ENCODE data around the gene C20orf141. TPM values are rescaled to one million over a fixed set of nuclear protein-coding genes. Genes with fewer than 3 reads are reported as not detected.

Gene C20orf141
- total RNA-seq, 1 donor from 2014 or later = not detected

GRCh38 chr20:2773812-2774211 is 41.0 kb upstream of the C20orf141 start:
- H4K20me1 ChIP-seq (ENCODE audit: insufficient read depth, low read length) = no peaks in the 10 kb centered on the region

DNA sequence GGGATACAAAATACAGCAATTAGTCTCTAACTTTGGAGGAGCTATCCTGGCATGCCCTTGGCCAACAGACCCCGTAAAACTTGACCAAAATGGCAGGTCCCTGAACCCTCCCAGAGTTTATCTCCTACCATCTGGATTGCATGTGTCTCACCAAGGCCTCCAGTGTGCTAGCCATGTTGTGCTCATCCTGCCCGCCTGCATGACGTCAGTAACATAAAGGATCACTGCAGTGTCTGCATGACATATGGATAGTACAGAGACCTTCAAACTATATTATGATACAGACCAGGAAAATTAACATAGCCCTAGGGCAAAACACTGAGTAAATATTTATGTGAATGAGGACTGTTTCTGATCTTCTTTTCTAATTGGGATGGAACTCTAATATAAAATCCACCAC is 39.6 kb upstream of the C20orf141 start:
- peaks cover 20% of the 10 kb centered on the region for H3K27me3 Mint-ChIP-seq (ENCODE audit: low read depth, unreplicated experiment)
- no peak overlapping the region for H3K9ac ChIP-seq (ENCODE audit: low read length)
- H3K9me3 Mint-ChIP-seq (ENCODE audit: unreplicated experiment) = peaks cover 7% of the 10 kb centered on the region
- no peak for TF ChIP-seq EZH2 (IDR thresholded peaks at IDR 0.05; ENCODE audit: insufficient read depth, low read length)
- TF ChIP-seq, protein P1, sequence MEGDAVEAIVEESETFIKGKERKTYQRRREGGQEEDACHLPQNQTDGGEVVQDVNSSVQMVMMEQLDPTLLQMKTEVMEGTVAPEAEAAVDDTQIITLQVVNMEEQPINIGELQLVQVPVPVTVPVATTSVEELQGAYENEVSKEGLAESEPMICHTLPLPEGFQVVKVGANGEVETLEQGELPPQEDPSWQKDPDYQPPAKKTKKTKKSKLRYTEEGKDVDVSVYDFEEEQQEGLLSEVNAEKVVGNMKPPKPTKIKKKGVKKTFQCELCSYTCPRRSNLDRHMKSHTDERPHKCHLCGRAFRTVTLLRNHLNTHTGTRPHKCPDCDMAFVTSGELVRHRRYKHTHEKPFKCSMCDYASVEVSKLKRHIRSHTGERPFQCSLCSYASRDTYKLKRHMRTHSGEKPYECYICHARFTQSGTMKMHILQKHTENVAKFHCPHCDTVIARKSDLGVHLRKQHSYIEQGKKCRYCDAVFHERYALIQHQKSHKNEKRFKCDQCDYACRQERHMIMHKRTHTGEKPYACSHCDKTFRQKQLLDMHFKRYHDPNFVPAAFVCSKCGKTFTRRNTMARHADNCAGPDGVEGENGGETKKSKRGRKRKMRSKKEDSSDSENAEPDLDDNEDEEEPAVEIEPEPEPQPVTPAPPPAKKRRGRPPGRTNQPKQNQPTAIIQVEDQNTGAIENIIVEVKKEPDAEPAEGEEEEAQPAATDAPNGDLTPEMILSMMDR (IDR thresholded peaks at IDR 0.05; ENCODE audit: insufficient read depth, low read depth, low read length) = no peak
- H3K9me3 ChIP-seq (ENCODE audit: insufficient read depth, low read depth, low read length) = no peaks in the 10 kb centered on the region
- H3K4me1 Mint-ChIP-seq (ENCODE audit: low read depth, unreplicated experiment) = no peaks in the 10 kb centered on the region
- no peaks in the 10 kb centered on the region for H3K79me2 ChIP-seq (ENCODE audit: insufficient read depth, low read length)
- no peak for DNase-seq (ENCODE audit: low read depth)
- peaks cover 14% of the 10 kb centered on the region for H3K27me3 ChIP-seq (ENCODE audit: insufficient read depth, low read length)
- no peak overlapping the region for H3K27ac Mint-ChIP-seq (ENCODE audit: unreplicated experiment)
- H3K36me3 Mint-ChIP-seq (ENCODE audit: low read depth, unreplicated experiment) = no peaks in the 10 kb centered on the region
- no peaks in the 10 kb centered on the region for H4K20me1 ChIP-seq (ENCODE audit: insufficient read depth, low read length)
- H2AFZ ChIP-seq (ENCODE audit: low read depth, low read length) = no peak overlapping the region
- H3K4me2 ChIP-seq (ENCODE audit: low read length) = no peak overlapping the region
- H3K4me1 ChIP-seq (ENCODE audit: insufficient read depth, low read length) = no peaks in the 10 kb centered on the region
- H3K4me3 Mint-ChIP-seq (ENCODE audit: unreplicated experiment) = no peak overlapping the region
- no peaks in the 10 kb centered on the region for H3K36me3 ChIP-seq (ENCODE audit: insufficient read depth, low read length)
- no peak overlapping the region for H3K27ac ChIP-seq (ENCODE audit: low read depth, low read length)
- H3K4me3 ChIP-seq (ENCODE audit: insufficient read depth, low read depth, low read length) = no peak overlapping the region
- FAIRE-seq = no peak

More at GRCh38 chr20:2773812-2774211, 41.0 kb upstream of the C20orf141 start:
- Mint-ChIP-seq H3K36me3 (ENCODE audit: low read depth, unreplicated experiment) (no peaks in the 10 kb centered on the region), H3K4me1 (ENCODE audit: low read depth, unreplicated experiment) (no peaks in the 10 kb centered on the region), H3K4me3 (ENCODE audit: unreplicated experiment) (no peak overlapping the region), H3K27ac (ENCODE audit: unreplicated experiment) (no peak overlapping the region), H3K9me3 (ENCODE audit: unreplicated experiment) (peaks cover 7% of the 10 kb centered on the region), H3K27me3 (ENCODE audit: low read depth, unreplicated experiment) (peaks cover 26% of the 10 kb centered on the region)
- FAIRE-seq (no peak), DNase-seq (ENCODE audit: low read depth) (no peak)
- TF ChIP-seq, protein P1 (IDR thresholded peaks at IDR 0.05; ENCODE audit: insufficient read depth, low read depth, low read length) = no peak
- TF ChIP-seq EZH2 (IDR thresholded peaks at IDR 0.05; ENCODE audit: insufficient read depth, low read length) = no peak
- Histone ChIP-seq H2AFZ (ENCODE audit: low read depth, low read length) (no peak overlapping the region), H3K4me1 (ENCODE audit: insufficient read depth, low read length) (no peaks in the 10 kb centered on the region), H3K4me2 (ENCODE audit: low read length) (no peak overlapping the region), H3K36me3 (ENCODE audit: insufficient read depth, low read length) (no peaks in the 10 kb centered on the region), H3K27ac (ENCODE audit: low read depth, low read length) (no peak overlapping the region), H3K9me3 (ENCODE audit: insufficient read depth, low read depth, low read length) (no peaks in the 10 kb centered on the region), H3K9ac (ENCODE audit: low read length) (no peak overlapping the region), H3K79me2 (ENCODE audit: insufficient read depth, low read length) (no peaks in the 10 kb centered on the region), H3K4me3 (ENCODE audit: insufficient read depth, low read depth, low read length) (no peak overlapping the region), H3K27me3 (ENCODE audit: insufficient read depth, low read length) (peaks cover 19% of the 10 kb centered on the region)

DNA sequence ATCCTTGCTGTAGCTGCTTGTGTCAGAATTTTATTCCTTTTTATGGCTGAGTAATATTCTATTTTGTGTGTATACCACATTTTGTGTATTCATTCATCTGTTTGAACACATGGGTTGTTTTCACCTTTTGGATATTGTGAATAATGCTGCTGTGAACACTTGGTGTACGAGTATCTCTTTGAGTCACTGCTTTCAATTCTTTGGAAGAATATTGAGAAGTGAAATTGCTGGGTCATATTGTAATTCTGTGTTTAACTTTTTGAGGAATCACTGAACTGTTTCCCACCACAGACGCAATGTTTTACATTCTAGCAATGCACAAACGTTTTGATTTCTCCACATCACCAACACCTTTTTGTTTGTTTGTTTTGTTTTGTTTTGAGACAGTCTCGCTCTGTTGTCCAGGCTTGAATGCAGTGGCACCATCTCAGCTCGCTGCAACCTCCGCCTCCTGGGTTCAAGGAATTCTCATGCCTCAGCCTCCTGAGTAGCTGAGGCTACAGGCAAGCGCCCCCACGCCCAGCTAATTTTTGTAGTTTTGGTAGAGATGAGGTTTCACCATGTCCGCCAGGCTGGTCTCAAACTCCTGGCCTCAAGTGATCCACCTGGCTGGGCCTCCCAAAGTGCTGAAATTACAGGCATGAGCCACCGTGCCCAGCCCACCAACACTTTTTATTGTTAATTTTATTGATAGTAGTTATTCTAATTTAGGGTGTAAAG is 36.0 kb upstream of the C20orf141 start:
- no peaks in the 10 kb centered on the region for H3K4me1 ChIP-seq (ENCODE audit: insufficient read depth, low read length)
- no peak for TF ChIP-seq EZH2 (IDR thresholded peaks at IDR 0.05; ENCODE audit: insufficient read depth, low read length)
- TF ChIP-seq, protein P1 (IDR thresholded peaks at IDR 0.05; ENCODE audit: insufficient read depth, low read depth, low read length) = no peak
- no peak overlapping the region for H3K27ac ChIP-seq (ENCODE audit: low read depth, low read length)
- Mint-ChIP-seq H3K27ac (ENCODE audit: unreplicated experiment) (no peak overlapping the region), H3K4me1 (ENCODE audit: low read depth, unreplicated experiment) (no peaks in the 10 kb centered on the region), H3K36me3 (ENCODE audit: low read depth, unreplicated experiment) (no peaks in the 10 kb centered on the region), H3K4me3 (ENCODE audit: unreplicated experiment) (no peak overlapping the region), H3K9me3 (ENCODE audit: unreplicated experiment) (peaks cover 7% of the 10 kb centered on the region), H3K27me3 (ENCODE audit: low read depth, unreplicated experiment) (peaks cover 27% of the 10 kb centered on the region)
- no peak overlapping the region for H2AFZ ChIP-seq (ENCODE audit: low read depth, low read length)
- peaks cover 25% of the 10 kb centered on the region for H3K27me3 ChIP-seq (ENCODE audit: insufficient read depth, low read length)
- no peaks in the 10 kb centered on the region for H4K20me1 ChIP-seq (ENCODE audit: insufficient read depth, low read length)
- no peak overlapping the region for H3K4me3 ChIP-seq (ENCODE audit: insufficient read depth, low read depth, low read length)
- FAIRE-seq = no peak
- H3K79me2 ChIP-seq (ENCODE audit: insufficient read depth, low read length) = no peaks in the 10 kb centered on the region
- H3K9me3 ChIP-seq (ENCODE audit: insufficient read depth, low read depth, low read length) = no peaks in the 10 kb centered on the region
- no peak overlapping the region for H3K9ac ChIP-seq (ENCODE audit: low read length)
- H3K36me3 ChIP-seq (ENCODE audit: insufficient read depth, low read length) = no peaks in the 10 kb centered on the region
- H3K4me2 ChIP-seq (ENCODE audit: low read length) = no peak overlapping the region
- DNase-seq (ENCODE audit: low read depth) = no peak
